MM.1S (cell line): Measurements from ENCODE around the gene SUSD1.

Experiments used
- EZH2 ChIP-seq: fragments of 300-600 bp; sonication (generic); optimal IDR thresholded peaks from 2 replicates; pipeline ENCODE3; 2017; ENCODE audit warnings: low read depth, mild to moderate bottlenecking, antibody characterized with exemption, low read length, mixed read lengths
- EZH2phosphoT487 ChIP-seq: fragments of 300-600 bp; sonication (generic); IDR thresholded peaks from 2 replicates; pipeline ENCODE4 v1.6.1; 2018; ENCODE audit warnings: antibody characterized with exemption, low read length
- TF ChIP-seq, protein P1 (sequence below): fragments of 300-600 bp; sonication (generic); IDR thresholded peaks from 2 replicates; pipeline ENCODE4 v1.5.1; 2016; ENCODE audit warnings: antibody characterized with exemption, low read length, mixed read lengths

DNA sequence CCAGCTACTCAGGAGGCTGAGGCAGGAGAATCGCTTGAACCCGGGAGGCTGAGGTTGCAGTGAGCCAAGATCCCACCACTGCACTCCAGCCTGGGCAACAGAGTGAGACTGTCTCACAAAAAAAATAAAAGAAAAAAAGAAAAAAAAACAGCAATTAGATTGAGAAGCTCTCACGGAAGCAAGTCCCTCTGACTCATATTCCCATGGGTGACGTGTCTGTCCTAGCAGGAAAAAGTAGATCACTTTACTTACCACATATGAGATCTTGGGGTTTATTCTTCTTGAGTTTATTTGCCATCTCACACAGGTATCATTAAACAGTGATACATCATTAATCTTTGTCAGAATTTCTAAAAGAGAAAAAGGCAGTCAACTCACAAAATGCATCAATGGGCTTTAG lies 62.6 kb downstream of the SUSD1 start:
- TF ChIP-seq EZH2 (no peak), EZH2phosphoT487 (no peak)
- TF ChIP-seq, protein P1, sequence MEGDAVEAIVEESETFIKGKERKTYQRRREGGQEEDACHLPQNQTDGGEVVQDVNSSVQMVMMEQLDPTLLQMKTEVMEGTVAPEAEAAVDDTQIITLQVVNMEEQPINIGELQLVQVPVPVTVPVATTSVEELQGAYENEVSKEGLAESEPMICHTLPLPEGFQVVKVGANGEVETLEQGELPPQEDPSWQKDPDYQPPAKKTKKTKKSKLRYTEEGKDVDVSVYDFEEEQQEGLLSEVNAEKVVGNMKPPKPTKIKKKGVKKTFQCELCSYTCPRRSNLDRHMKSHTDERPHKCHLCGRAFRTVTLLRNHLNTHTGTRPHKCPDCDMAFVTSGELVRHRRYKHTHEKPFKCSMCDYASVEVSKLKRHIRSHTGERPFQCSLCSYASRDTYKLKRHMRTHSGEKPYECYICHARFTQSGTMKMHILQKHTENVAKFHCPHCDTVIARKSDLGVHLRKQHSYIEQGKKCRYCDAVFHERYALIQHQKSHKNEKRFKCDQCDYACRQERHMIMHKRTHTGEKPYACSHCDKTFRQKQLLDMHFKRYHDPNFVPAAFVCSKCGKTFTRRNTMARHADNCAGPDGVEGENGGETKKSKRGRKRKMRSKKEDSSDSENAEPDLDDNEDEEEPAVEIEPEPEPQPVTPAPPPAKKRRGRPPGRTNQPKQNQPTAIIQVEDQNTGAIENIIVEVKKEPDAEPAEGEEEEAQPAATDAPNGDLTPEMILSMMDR = no peak
